ENCODE data around the gene STRN4.
"Not testable (repeated sequence)": the region's sequence is repeated elsewhere in the genome, so short reads cannot be mapped to it uniquely, and the experiment has no call there.

The STRN4 gene

GRCh38 chr19:46724468-46724867 is 21.8 kb downstream of the STRN4 start:
- DNase-seq: no peak

DNA sequence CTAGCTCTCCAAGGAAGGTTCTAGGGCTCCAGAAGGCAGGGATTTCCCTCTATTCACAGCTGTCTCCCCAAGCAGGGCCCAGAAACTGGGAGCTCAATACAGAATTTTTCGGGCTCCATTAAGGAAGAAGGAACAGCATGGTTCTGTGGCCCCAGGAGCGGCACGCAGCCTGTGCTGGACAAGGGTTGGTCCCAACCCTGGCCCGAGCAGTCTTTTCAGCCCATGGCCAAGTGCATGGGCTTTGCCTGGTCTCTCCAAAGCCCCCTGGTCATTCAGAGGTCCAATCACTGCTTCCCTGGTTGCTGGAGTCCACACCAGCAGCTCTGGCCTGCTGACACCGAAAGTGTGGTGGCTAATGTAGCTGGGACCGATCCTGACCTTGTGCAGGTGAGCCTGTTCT is 22.8 kb downstream of the STRN4 start:
- no peak for DNase-seq

DNA sequence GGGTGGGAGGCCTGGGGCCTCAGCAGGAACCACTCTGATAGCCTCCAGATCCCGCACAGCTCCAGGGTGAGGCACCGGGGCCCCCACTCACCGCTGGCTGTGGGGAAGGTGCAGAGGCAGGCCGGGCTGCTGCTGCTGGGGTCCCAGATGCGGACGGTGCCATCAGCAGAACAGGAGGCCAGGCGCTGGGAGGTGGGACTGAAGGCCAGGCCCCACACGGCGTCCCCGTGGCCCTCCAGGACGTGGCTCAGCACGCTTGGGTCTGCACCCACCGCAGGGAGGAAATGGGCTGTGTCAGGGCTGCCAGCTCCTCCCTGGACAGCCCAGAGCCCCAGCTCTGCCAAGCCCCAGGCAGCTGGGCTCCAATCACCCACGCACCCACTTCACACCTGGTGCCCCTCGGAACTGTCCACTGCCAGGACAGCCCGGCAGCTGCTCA is 23.2 kb downstream of the STRN4 start:
- DNase-seq: no peak

GRCh38 chr19:46722421-46723022 is 23.7 kb downstream of the STRN4 start:
- no peak for DNase-seq

DNA sequence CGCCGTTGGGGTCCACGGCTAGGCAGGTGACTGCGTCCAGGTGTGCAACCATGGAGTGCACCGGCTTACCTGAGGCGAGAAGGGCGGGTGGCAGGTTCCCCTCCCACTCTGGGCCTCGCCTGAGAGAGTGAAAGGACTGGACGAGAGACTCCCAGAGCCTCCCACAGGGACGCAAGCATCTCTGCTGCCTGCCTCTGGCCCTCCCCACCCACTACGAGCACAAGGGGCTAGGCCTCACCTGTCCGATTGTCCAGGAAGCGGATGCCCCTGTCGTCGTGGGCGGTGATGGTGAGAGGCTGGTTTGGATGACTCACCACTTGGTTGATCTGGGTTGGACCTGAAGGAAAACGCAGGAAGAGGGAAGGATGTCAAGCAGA is 24.3 kb downstream of the STRN4 start:
- no peak for DNase-seq

GRCh38 chr19:46721269-46722003 is 24.8 kb downstream of the STRN4 start:
- no peak for DNase-seq

GRCh38 chr19:46720503-46721239 is 25.6 kb downstream of the STRN4 start:
- DNase-seq: no peak

GRCh38 chr19:46719629-46720502 is 26.4 kb downstream of the STRN4 start:
- DNase-seq: no peak

DNA sequence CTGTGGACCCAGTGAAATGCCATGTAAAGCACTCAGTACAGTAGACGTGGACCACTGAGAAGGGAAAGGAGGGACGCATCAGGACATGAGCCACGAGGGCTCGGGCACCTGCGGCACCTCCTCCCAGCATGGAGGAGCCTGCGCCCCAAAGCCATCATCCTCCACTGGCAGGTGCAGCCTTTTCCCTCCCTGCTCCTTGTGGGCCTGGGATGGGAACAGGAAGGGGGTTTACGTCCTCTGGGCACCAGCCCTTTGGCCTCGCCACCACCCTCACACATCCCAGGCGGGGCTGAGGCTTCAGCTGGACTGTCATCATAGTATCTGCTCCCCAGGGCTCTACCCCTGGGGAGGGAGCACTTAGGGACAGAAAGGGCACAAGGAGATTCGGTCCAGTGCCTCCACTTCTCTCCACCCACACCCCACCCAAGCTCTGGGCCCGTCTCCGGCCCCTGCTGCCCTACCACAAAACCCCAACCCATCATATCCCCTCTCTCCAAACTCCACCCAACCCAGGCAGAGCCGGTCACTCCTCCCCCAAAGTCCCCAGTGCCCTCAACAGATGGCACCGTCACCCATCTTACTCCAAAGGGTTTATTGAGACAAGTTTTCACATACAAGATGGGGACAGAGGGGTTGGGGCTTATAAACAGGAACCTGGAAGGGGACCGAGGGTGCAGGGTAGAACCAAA is 27.2 kb downstream of the STRN4 start:
- no peak for DNase-seq

GRCh38 chr19:46718157-46718933 is 27.9 kb downstream of the STRN4 start:
- peak; percentile 76 for DNase-seq

- DNase-seq: no peak
Measured at GRCh38 chr19:46717716-46718143, 28.5 kb downstream of the STRN4 start.

DNA sequence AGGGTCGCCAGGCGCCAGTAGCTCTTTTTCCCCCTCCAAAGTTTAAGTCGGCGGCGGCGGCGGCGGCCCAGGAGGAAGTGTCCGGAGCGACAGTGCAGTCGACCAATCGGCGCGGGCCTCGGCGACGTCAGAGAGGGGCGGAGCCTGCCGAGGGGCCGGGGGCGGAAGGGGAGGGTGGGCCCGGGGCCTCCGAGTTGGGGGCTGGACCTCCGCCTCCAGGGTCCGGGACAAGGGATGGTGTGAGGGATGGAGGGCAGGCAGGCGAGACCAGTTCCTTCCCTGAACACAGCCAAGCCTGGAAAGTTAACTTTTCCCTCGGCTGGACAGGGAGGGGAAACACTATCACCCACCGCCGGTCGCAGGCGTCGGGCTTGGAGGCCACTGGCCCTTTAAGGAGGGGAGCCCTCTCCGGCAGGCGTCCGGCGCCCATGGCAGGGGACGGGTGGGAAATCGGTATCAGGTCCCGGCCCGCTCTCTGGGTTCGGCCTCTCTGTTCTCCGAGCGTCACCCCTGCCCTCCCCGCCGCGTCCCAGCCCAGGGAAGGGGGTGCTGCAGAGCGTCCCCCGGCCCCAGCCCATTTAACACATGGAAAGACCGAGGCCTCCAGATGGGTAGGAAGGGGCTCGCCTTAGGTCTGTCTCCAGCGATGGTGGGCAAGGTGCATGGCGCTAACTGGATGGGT is 29.1 kb downstream of the STRN4 start, which contains the start of gene PRKD2:
Gene PRKD2, minus strand, starts transcription at position 81 of the 682 bp plus-strand sequence. CDS start 744 bp downstream, outside the sequence.
- peak; percentile 71 for DNase-seq

DNA sequence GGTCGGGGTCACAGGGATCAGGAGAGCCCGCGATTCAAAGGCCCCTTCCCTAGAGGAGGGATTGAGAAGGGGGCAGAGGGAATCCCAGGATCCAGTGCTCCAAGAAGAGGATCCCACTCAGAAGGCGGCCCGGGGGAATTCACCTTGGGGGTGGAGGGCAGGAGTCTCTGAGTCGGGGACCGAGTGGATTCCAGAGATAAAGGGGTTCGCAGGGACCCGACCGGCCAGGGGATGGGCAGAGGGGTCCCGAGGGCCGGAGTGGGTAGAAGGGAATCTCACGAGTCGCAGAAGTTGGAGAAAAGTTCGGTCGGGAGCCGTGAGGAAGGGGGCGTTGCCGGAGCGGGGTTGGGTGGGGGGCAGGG is 29.6 kb downstream of the STRN4 start:
- DNase-seq: no peak

DNA sequence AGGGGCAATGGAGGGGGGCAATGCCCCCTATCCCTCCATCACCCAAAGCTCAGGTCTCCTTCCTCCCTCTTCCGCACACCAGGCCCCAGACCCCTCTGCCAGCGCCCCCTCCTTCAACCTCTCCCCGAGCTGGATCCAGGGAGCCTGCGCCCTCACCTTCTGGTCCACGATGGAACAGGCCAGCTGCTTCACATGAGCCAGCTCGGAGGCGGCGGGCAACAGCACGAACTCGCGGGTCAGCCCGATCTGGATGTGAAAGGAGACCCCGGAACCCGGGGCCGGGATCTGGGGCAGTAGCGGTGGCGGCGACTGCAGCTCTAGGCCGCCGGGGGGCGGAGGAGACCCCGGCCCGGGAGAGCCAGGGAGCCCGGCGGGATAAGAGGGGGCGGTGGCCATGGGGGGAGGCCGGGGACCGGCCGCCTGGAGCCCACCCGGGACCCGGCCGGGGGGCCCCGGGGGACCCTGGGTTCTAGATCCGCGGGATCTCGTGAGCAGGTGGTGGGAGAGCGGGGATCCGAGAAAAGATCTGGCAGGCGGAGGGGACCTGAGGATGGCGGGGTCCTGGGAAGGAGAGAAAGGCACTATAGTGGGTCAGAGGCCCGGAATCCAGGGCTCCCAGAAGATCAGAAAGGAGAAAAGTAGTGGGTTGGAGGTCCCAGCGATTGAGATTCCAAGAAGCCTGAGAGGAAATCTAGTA is 30.1 kb downstream of the STRN4 start:
- DNase-seq: no peak

GRCh38 chr19:46715620-46715974 is 30.7 kb downstream of the STRN4 start:
- no peak for DNase-seq

GRCh38 chr19:46714444-46715106 is 31.7 kb downstream of the STRN4 start:
- DNase-seq: peak; percentile 71

DNA sequence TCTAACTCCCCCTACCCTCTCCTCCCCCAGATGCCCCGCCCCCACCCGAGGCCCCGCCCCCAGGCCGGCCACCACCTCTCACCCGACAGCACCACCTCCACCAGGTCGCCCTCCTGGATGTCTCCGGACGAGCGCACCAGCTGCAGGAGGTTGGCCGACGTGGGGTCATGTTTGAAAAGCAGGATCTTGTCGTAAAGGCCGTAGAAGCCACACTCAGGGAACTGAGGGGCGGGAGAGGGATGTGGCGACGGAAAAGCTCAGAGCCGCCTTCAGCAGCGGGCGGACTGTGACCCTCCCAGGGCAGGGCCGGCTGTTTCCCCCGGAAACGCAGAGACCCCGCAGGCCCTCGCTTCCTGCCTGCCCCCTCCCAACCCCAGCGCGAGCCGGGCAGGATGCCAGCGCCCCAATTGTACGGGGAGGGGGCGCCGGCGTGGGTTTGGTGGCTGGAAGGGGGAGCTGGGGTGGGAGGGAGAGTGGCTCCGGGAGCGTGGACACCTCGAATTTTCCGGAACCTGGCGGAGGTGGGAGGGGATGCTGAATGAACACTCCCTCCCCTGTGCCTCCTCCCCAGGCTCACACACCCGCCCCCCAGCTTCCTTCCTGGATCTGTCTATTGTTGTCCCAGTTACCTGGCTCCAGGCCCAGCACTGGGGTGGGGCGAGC is 32.3 kb downstream of the STRN4 start:
- peak; percentile 77 for DNase-seq

DNA sequence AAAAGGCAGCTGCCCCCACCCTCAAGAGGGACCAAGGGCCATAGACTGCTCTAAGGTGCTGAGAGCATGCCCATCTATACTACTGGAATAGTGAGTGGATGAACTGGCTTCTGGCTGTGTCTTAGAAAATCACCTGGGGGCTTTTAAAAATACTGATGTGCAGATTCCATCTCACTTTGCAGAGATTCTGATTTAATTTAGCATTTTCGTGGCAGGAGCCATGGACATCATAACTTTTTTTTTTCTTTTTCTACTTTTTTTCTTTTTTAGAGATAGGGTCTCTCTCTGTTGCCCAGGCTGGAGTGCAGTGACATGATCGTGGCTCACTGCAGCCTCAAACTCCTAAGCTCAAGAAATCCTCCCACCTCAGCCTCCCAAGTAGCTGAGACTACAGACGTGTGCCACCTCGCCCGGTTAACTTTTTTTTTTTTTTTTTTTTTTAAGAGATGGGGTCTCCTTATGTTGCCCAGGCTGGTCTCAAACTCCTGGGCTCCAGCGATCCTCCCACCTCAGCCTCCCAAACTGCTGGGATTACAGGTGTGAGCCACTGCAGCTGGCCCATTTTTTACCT is 33.4 kb downstream of the STRN4 start:
- DNase-seq: not testable (repeated sequence)

DNA sequence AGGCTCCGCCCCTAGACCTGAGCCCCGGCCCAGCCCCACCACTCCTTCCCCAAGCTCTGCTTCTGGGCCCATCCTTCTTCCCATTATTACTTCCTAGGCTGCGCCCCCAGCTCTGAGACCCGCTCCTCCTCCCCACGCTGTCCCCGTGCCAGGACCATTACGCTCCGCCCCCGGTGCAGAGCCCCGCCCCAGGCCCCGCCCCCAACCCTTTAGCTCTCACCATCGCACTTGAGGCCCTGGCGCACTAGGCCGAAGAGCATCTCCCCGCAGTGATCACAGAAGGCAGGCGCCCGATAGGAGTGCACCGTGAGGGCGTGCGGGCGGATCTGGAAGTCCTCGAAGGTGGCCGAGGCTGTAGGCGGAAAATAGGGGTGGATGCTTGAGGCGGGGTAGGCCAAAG is 35.6 kb downstream of the STRN4 start:
- no peak for DNase-seq

All from central memory CD4-positive, alpha-beta T cell (primary cell).